K562 (cell line): ENCODE results near the gene ACSF3. TPM values are rescaled to one million over a fixed set of nuclear protein-coding genes. Genes with fewer than 3 reads are reported as not detected.

Experiments
- ATAC-seq: fragments of 200-7000 bp; cut with Tn5 transposase; 3 replicates; pipeline ENCODE4 v1.9.1; 2020; ENCODE audit warnings: moderate library complexity
- BruUV-seq: library from RNA; stranded (reverse); fragments of 400-500 nt; replicated peaks from 2 replicates; lab custom pipeline; 2021; lab: Mats Ljungman, UMichigan
- CTCF ChIA-PET: fragments of 300-600 bp; formaldehyde crosslinking; extraction: SDS; loops from one replicate; lab custom pipeline; 2021; ENCODE audit warnings: low intra/inter-chr PET ratio; lab: Yijun Ruan, JAX
- POLR2A ChIA-PET: fragments of 300-600, 350-650 bp; sonication (Branson Sonifier 250); formaldehyde crosslinking; extraction: SDS; loops from one replicate; lab custom pipeline; 2021; ENCODE audit warnings: antibody characterized with exemption, inconsistent platforms; lab: Yijun Ruan, JAX
- DNase-seq, 4 experiments: peaks; one replicate each; pipeline versions ENCODE4 v3.0.0 to v3.0.0-alpha.2; 2011 to 2018; ENCODE audit warnings: low spot score in 3 of 4, mixed read lengths in 3 of 4; ENCODE audit errors: extremely low read depth in 1 of 4
- FAIRE-seq: peaks from 2 replicates; lab custom pipeline; 2011; peaks lifted over from hg19 to GRCh38; lab: Jason Lieb, UNC
- H2AFZ ChIP-seq: 2 replicates; pipeline ENCODE4 v1.6.0; 2011; ENCODE audit warnings: low read depth, low read length, control low read depth, inconsistent platforms
- H3K27ac ChIP-seq: fragments of 200-600 bp; 3 replicates; pipeline ENCODE4 v1.8.0; 2011; ENCODE audit warnings: low read depth, mild to moderate bottlenecking, control low read depth, inconsistent platforms, low read length, moderate library complexity, mixed read lengths; ENCODE audit errors: extremely low read depth
- H3K27me3 ChIP-seq, 2 experiments: fragments of 300-600 bp in 1 of 2; 2 replicates in 1 of 2; 3 replicates in 1 of 2; pipeline versions ENCODE4 v1.6.0 to v1.8.0; 2011; ENCODE audit warnings: inconsistent platforms in 2 of 2, low read length in 2 of 2, mild to moderate bottlenecking in 1 of 2, mixed read lengths in 1 of 2, moderate library complexity in 1 of 2; ENCODE audit not compliant: control insufficient read depth in 2 of 2, insufficient read depth in 2 of 2
- H3K36me3 ChIP-seq: fragments of 300-600 bp; 3 replicates; pipeline ENCODE4 v1.8.0; 2011; ENCODE audit warnings: mild to moderate bottlenecking, low read length, inconsistent platforms; ENCODE audit not compliant: control insufficient read depth, insufficient read depth
- H3K4me1 ChIP-seq, 2 experiments: fragments of 200-600 bp in 1 of 2; replicated peaks in 1 of 2; 2 replicates in 1 of 2; 3 replicates in 1 of 2; pipeline versions ENCODE4 v1.5.1 to v1.8.0; 2011; ENCODE audit warnings: inconsistent platforms in 2 of 2, low read length in 2 of 2, mild to moderate bottlenecking in 1 of 2, mixed read lengths in 1 of 2, moderate library complexity in 1 of 2; ENCODE audit not compliant: control insufficient read depth in 2 of 2, insufficient read depth in 2 of 2
- H3K4me2 ChIP-seq: 2 replicates; pipeline ENCODE4 v1.6.1; 2011; ENCODE audit warnings: low read length, control low read depth, inconsistent platforms, mixed read lengths; ENCODE audit not compliant: insufficient read depth
- H3K4me3 ChIP-seq: fragments of 200-600 bp; sonication (generic), shearing (Covaris generic); 2 replicates; pipeline ENCODE4 v1.5.1; 2016; ENCODE audit warnings: control low read depth, inconsistent platforms
- H3K79me2 ChIP-seq: fragments of 200-600 bp; 3 replicates; pipeline ENCODE4 v1.8.0; 2011; ENCODE audit warnings: low read length, inconsistent platforms; ENCODE audit not compliant: control insufficient read depth, insufficient read depth
- H3K9ac ChIP-seq, 2 experiments: 2 replicates each; pipeline versions ENCODE4 v1.6.0 to v1.6.1; 2011; ENCODE audit warnings: low read depth in 2 of 2, low read length in 2 of 2, control low read depth in 1 of 2, inconsistent platforms in 1 of 2, mild to moderate bottlenecking in 1 of 2, mixed read lengths in 1 of 2; ENCODE audit not compliant: insufficient read depth in 1 of 2
- H3K9me1 ChIP-seq: one replicate; pipeline ENCODE4 v1.6.0; 2011; ENCODE audit warnings: inconsistent platforms, mild to moderate bottlenecking, low read length, moderate library complexity; ENCODE audit not compliant: control insufficient read depth, insufficient read depth
- H3K9me3 ChIP-seq: replicated peaks from 2 replicates; pipeline ENCODE4 v1.5.1; 2011; ENCODE audit warnings: low read depth, low read length, inconsistent platforms; ENCODE audit not compliant: control insufficient read depth, insufficient read depth
- H4K20me1 ChIP-seq: replicated peaks from 2 replicates; pipeline ENCODE4 v1.6.1; 2011; ENCODE audit warnings: low read length, inconsistent platforms, mixed read lengths; ENCODE audit not compliant: control insufficient read depth, insufficient read depth
- EZH2 ChIP-seq: IDR thresholded peaks from 2 replicates; pipeline ENCODE4 v1.6.1; 2012; ENCODE audit warnings: low read depth, mild to moderate bottlenecking, inconsistent platforms, low read length, borderline replicate concordance
- HMGN3 ChIP-seq: IDR thresholded peaks from 2 replicates; pipeline ENCODE4 v1.6.1; 2011; ENCODE audit warnings: borderline replicate concordance, low read depth, mild to moderate bottlenecking, mixed read lengths, low read length; ENCODE audit not compliant: insufficient read length; ENCODE audit errors: extremely low read depth
- MEF2D ChIP-seq: conservative IDR thresholded peaks from 2 replicates; pipeline ENCODE4 v1.6.1; 2016; ENCODE audit warnings: low read depth, missing genetic modification characterization, missing compliant biosample characterization
- POLR2G ChIP-seq: fragments of 200-400 bp; formaldehyde crosslinking; IDR thresholded peaks from 2 replicates; pipeline ENCODE4 v1.6.1; 2017; ENCODE audit warnings: low read depth, mild to moderate bottlenecking, antibody characterized with exemption, low read length, moderate library complexity
- ZFP1 ChIP-seq: fragments of 450-650 bp; formaldehyde crosslinking; IDR thresholded peaks from 2 replicates; pipeline ENCODE4 v1.4.0; 2020; ENCODE audit warnings: mild to moderate bottlenecking, mixed read lengths
- WGBS: fragments of 100-300 bp; shearing (Covaris generic); methylation state at CpG from one replicate; pipeline ENCODE4 v1.1.6; 2016; ENCODE audit warnings: low coverage, mixed read lengths; ENCODE audit not compliant: insufficient coverage; ENCODE audit errors: missing lambda C conversion rate; 5-methylcytosine and 5-hydroxymethylcytosine counted together
- in situ Hi-C: fragments of 300-500 bp; cut with MboI; formaldehyde crosslinking; loops from 4 replicates; pipeline ENCODE4 v1.15.0; 2018; ENCODE audit warnings: inconsistent platforms, mixed read lengths
- intact Hi-C: fragments of 100-400 bp; cut with micrococcal nuclease; formaldehyde crosslinking; loops from 2 replicates; pipeline ENCODE4 v1.14.2; 2022
- polyA plus RNA-seq, 8 experiments: library from polyadenylated mRNA; depleted of rRNA in 4 of 8; stranded (reverse) in 5 of 8; unstranded in 3 of 8; fragments of >200 nt; fragmentation: Nextera tagmentation in 2 of 8; fragmentation: Illumina TruSeq in 1 of 8; extraction: Ambion mirVana in 2 of 8; extraction: Trizol in 1 of 8; gene quantifications; 2 replicates each; pipeline versions ENCODE4 v1.2.1 to v1.2.3, GENCODE V29; 2011 to 2014; ENCODE audit warnings: inconsistent platforms in 1 of 8, missing spikeins in 1 of 8
- total RNA-seq, 7 experiments: library from RNA; depleted of rRNA in 6 of 7; stranded (reverse); fragments of >200 nt in 6 of 7; fragmentation: Illumina TruSeq in 2 of 7; extraction: Trizol in 2 of 7; gene quantifications; 2 replicates each; pipeline versions ENCODE4 v1.2.1 to v1.2.3, GENCODE V29; 2011 to 2021; ENCODE audit warnings: low replicate concordance in 1 of 7
- TF ChIP-seq, protein P1 (sequence below), 2 experiments: IDR thresholded peaks in 1 of 2; conservative IDR thresholded peaks in 1 of 2; 2 replicates each; pipeline ENCODE4 v1.6.1; 2016; ENCODE audit warnings: low read depth in 2 of 2, mild to moderate bottlenecking in 1 of 2, missing compliant biosample characterization in 1 of 2, missing genetic modification characterization in 1 of 2, moderate library complexity in 1 of 2

The ACSF3 gene
- total and polyA plus RNA-seq, 9 of the 15 experiments (the other 6 are each of a cell fraction or from before 2014, with no cell fraction given): 0.77 to 32.8 (median 14.7) TPM

DNA sequence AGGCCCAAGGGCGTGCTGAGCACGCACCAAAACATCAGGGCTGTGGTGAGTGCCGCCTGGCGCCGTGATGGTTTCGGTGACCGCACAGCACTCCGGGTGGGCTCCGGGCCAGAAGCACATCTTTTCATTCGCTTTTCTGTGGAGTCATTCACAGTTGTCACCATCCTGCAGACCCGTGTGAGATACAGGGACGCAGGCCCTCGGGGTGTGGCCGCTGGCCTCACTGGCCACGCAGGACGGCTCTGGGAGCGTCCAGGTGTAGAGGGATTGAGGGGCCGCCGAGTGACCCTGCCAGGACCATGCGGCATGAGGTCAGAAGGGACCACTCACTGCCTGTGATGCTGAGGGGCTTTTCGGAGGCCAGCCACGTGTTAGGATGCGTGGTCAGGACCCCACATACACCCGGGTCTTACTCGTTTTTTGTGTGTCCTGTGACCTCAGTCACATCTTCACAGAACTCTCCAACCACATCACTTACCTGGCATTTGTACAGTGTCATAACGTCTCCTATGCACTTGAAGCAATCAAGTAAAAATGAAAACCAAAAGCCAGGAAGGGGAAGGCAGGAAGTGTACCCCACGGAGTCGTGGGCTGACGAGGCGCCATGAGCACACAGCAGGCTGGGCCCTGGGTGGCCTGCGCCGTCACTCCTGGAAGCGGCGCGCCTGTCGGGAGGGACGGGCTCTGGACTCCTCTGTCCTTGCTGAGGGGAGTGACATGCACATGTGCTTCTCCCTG, 7.8 kb downstream of the ACSF3 start (continued):
- peak; percentile 22 for TF ChIP-seq HMGN3
- no peak for TF ChIP-seq EZH2
- no peak for TF ChIP-seq ZFP1 (CRISPR knock-in tag)
- TF ChIP-seq MEF2D (tag): no peak

- Histone ChIP-seq H3K27me3 (no peaks in the 10 kb centered on the region), H3K4me1 (peaks cover 24 to 48% of the 10 kb centered on the region in 2 experiments; a peak in 4 of 5 replicates), H3K9me1 (peaks cover 8% of the 10 kb centered on the region), H3K4me3 (no peak overlapping the region), H3K4me2 (no peak overlapping the region), H4K20me1 (peaks cover 12% of the 10 kb centered on the region; the same call in 1 of the 2 replicates), H3K36me3 (peaks cover 77% of the 10 kb centered on the region), H3K79me2 (peaks cover 28% of the 10 kb centered on the region), H2AFZ (no peak overlapping the region), H3K9ac (0 out of 4 replicates have a peak overlapping the region, but pooled peaks of 1 of the 2 experiments have one; percentile 7), H3K27ac (no peak overlapping the region), H3K9me3 (no peaks in the 10 kb centered on the region)
- TF ChIP-seq, protein P1, sequence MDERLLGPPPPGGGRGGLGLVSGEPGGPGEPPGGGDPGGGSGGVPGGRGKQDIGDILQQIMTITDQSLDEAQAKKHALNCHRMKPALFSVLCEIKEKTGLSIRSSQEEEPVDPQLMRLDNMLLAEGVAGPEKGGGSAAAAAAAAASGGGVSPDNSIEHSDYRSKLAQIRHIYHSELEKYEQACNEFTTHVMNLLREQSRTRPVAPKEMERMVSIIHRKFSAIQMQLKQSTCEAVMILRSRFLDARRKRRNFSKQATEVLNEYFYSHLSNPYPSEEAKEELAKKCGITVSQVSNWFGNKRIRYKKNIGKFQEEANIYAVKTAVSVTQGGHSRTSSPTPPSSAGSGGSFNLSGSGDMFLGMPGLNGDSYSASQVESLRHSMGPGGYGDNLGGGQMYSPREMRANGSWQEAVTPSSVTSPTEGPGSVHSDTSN (CRISPR knock-in tag; IDR thresholded peaks at IDR 0.05; ENCODE audit: low read depth): no peak
- TF ChIP-seq, protein P1 (tag; conservative IDR thresholded peaks at IDR 0.05; ENCODE audit: low read depth): no peak
- TF ChIP-seq POLR2G: peak; percentile 26; the same call in 1 of the 2 replicates
- intact Hi-C loops (no loop called here), in situ Hi-C loops (no loop called here)
- CTCF ChIA-PET: no interaction called here
- no peak for ATAC-seq
- 88% methylated on average over 12 of the region's 14 CpGs for WGBS
- no TSS peak for BruUV-seq
- DNase-seq: no peak
- FAIRE-seq: no peak
- POLR2A ChIA-PET: no interaction called here
Measured at GRCh38 chr16:89102041-89102471, 8.4 kb downstream of the ACSF3 start.
